K562 (cell line): ENCODE data around the gene ADAMTS15. TPM values are rescaled to one million over a fixed set of nuclear protein-coding genes. Genes with fewer than 3 reads are reported as not detected.

Experiments
- ATAC-seq: fragments of 200-7000 bp; cut with Tn5 transposase; 3 replicates; pipeline ENCODE4 v1.9.1; 2020; ENCODE audit warnings: moderate library complexity
- BruUV-seq: library from RNA; stranded (reverse); fragments of 400-500 nt; replicated peaks from 2 replicates; lab custom pipeline; 2021; lab: Mats Ljungman, UMichigan
- CTCF ChIA-PET: fragments of 300-600 bp; formaldehyde crosslinking; extraction: SDS; loops from one replicate; lab custom pipeline; 2021; ENCODE audit warnings: low intra/inter-chr PET ratio; lab: Yijun Ruan, JAX
- POLR2A ChIA-PET: fragments of 300-600, 350-650 bp; sonication (Branson Sonifier 250); formaldehyde crosslinking; extraction: SDS; loops from one replicate; lab custom pipeline; 2021; ENCODE audit warnings: antibody characterized with exemption, inconsistent platforms; lab: Yijun Ruan, JAX
- DNase-seq, 4 experiments: peaks; one replicate each; pipeline versions ENCODE4 v3.0.0 to v3.0.0-alpha.2; 2011 to 2018; ENCODE audit warnings: low spot score in 3 of 4, mixed read lengths in 3 of 4; ENCODE audit errors: extremely low read depth in 1 of 4
- FAIRE-seq: peaks from 2 replicates; lab custom pipeline; 2011; peaks lifted over from hg19 to GRCh38; lab: Jason Lieb, UNC
- H2AFZ ChIP-seq: 2 replicates; pipeline ENCODE4 v1.6.0; 2011; ENCODE audit warnings: low read depth, low read length, control low read depth, inconsistent platforms
- H3K27ac ChIP-seq: fragments of 200-600 bp; 3 replicates; pipeline ENCODE4 v1.8.0; 2011; ENCODE audit warnings: low read depth, mild to moderate bottlenecking, control low read depth, inconsistent platforms, low read length, moderate library complexity, mixed read lengths; ENCODE audit errors: extremely low read depth
- H3K27me3 ChIP-seq, 2 experiments: fragments of 300-600 bp in 1 of 2; 2 replicates in 1 of 2; 3 replicates in 1 of 2; pipeline versions ENCODE4 v1.6.0 to v1.8.0; 2011; ENCODE audit warnings: inconsistent platforms in 2 of 2, low read length in 2 of 2, mild to moderate bottlenecking in 1 of 2, mixed read lengths in 1 of 2, moderate library complexity in 1 of 2; ENCODE audit not compliant: control insufficient read depth in 2 of 2, insufficient read depth in 2 of 2
- H3K36me3 ChIP-seq: fragments of 300-600 bp; 3 replicates; pipeline ENCODE4 v1.8.0; 2011; ENCODE audit warnings: mild to moderate bottlenecking, low read length, inconsistent platforms; ENCODE audit not compliant: control insufficient read depth, insufficient read depth
- H3K4me1 ChIP-seq, 2 experiments: fragments of 200-600 bp in 1 of 2; replicated peaks in 1 of 2; 2 replicates in 1 of 2; 3 replicates in 1 of 2; pipeline versions ENCODE4 v1.5.1 to v1.8.0; 2011; ENCODE audit warnings: inconsistent platforms in 2 of 2, low read length in 2 of 2, mild to moderate bottlenecking in 1 of 2, mixed read lengths in 1 of 2, moderate library complexity in 1 of 2; ENCODE audit not compliant: control insufficient read depth in 2 of 2, insufficient read depth in 2 of 2
- H3K4me2 ChIP-seq: 2 replicates; pipeline ENCODE4 v1.6.1; 2011; ENCODE audit warnings: low read length, control low read depth, inconsistent platforms, mixed read lengths; ENCODE audit not compliant: insufficient read depth
- H3K4me3 ChIP-seq: fragments of 200-600 bp; sonication (generic), shearing (Covaris generic); 2 replicates; pipeline ENCODE4 v1.5.1; 2016; ENCODE audit warnings: control low read depth, inconsistent platforms
- H3K79me2 ChIP-seq: fragments of 200-600 bp; 3 replicates; pipeline ENCODE4 v1.8.0; 2011; ENCODE audit warnings: low read length, inconsistent platforms; ENCODE audit not compliant: control insufficient read depth, insufficient read depth
- H3K9ac ChIP-seq, 2 experiments: 2 replicates each; pipeline versions ENCODE4 v1.6.0 to v1.6.1; 2011; ENCODE audit warnings: low read depth in 2 of 2, low read length in 2 of 2, control low read depth in 1 of 2, inconsistent platforms in 1 of 2, mild to moderate bottlenecking in 1 of 2, mixed read lengths in 1 of 2; ENCODE audit not compliant: insufficient read depth in 1 of 2
- H3K9me1 ChIP-seq: one replicate; pipeline ENCODE4 v1.6.0; 2011; ENCODE audit warnings: inconsistent platforms, mild to moderate bottlenecking, low read length, moderate library complexity; ENCODE audit not compliant: control insufficient read depth, insufficient read depth
- H3K9me3 ChIP-seq: replicated peaks from 2 replicates; pipeline ENCODE4 v1.5.1; 2011; ENCODE audit warnings: low read depth, low read length, inconsistent platforms; ENCODE audit not compliant: control insufficient read depth, insufficient read depth
- H4K20me1 ChIP-seq: replicated peaks from 2 replicates; pipeline ENCODE4 v1.6.1; 2011; ENCODE audit warnings: low read length, inconsistent platforms, mixed read lengths; ENCODE audit not compliant: control insufficient read depth, insufficient read depth
- FOSL1 ChIP-seq: fragments of 200-800 bp; sonication (Bioruptor generic); conservative IDR thresholded peaks from 2 replicates; pipeline ENCODE4 v1.6.1; 2016; ENCODE audit warnings: missing genetic modification characterization, missing compliant biosample characterization
- L3MBTL2 ChIP-seq: fragments of 450-650 bp; IDR thresholded peaks from 2 replicates; pipeline ENCODE4 v1.6.1; 2016; ENCODE audit warnings: mild to moderate bottlenecking, moderate library complexity
- MEF2D ChIP-seq: conservative IDR thresholded peaks from 2 replicates; pipeline ENCODE4 v1.6.1; 2016; ENCODE audit warnings: low read depth, missing genetic modification characterization, missing compliant biosample characterization
- RBM34 ChIP-seq: fragments of 200-400 bp; formaldehyde crosslinking; IDR thresholded peaks from 2 replicates; pipeline ENCODE4 v1.6.1; 2018; ENCODE audit warnings: low read length, borderline replicate concordance; ENCODE audit not compliant: insufficient read depth
- TRIM28 ChIP-seq: fragments of 450-650 bp; IDR thresholded peaks from 2 replicates; pipeline ENCODE4 v1.6.1; 2017
- ZBTB2 ChIP-seq: fragments of 450-650 bp; IDR thresholded peaks from 2 replicates; pipeline ENCODE4 v1.6.1; 2016; ENCODE audit warnings: antibody characterized with exemption
- ZEB2 ChIP-seq: fragments of 450-650 bp; IDR thresholded peaks from 2 replicates; pipeline ENCODE4 v1.6.1; 2016
- ZNF644 ChIP-seq: fragments of 200-800 bp; sonication (Bioruptor generic); IDR thresholded peaks from 2 replicates; pipeline ENCODE4 v1.6.1; 2016; ENCODE audit warnings: low read depth, missing genetic modification characterization, missing compliant biosample characterization
- WGBS: fragments of 100-300 bp; shearing (Covaris generic); methylation state at CpG from one replicate; pipeline ENCODE4 v1.1.6; 2016; ENCODE audit warnings: low coverage, mixed read lengths; ENCODE audit not compliant: insufficient coverage; ENCODE audit errors: missing lambda C conversion rate; 5-methylcytosine and 5-hydroxymethylcytosine counted together
- in situ Hi-C: fragments of 300-500 bp; cut with MboI; formaldehyde crosslinking; loops from 4 replicates; pipeline ENCODE4 v1.15.0; 2018; ENCODE audit warnings: inconsistent platforms, mixed read lengths
- intact Hi-C: fragments of 100-400 bp; cut with micrococcal nuclease; formaldehyde crosslinking; loops from 2 replicates; pipeline ENCODE4 v1.14.2; 2022
- polyA plus RNA-seq, 8 experiments: library from polyadenylated mRNA; depleted of rRNA in 4 of 8; stranded (reverse) in 5 of 8; unstranded in 3 of 8; fragments of >200 nt; fragmentation: Nextera tagmentation in 2 of 8; fragmentation: Illumina TruSeq in 1 of 8; extraction: Ambion mirVana in 2 of 8; extraction: Trizol in 1 of 8; gene quantifications; 2 replicates each; pipeline versions ENCODE4 v1.2.1 to v1.2.3, GENCODE V29; 2011 to 2014; ENCODE audit warnings: inconsistent platforms in 1 of 8, missing spikeins in 1 of 8
- total RNA-seq, 7 experiments: library from RNA; depleted of rRNA in 6 of 7; stranded (reverse); fragments of >200 nt in 6 of 7; fragmentation: Illumina TruSeq in 2 of 7; extraction: Trizol in 2 of 7; gene quantifications; 2 replicates each; pipeline versions ENCODE4 v1.2.1 to v1.2.3, GENCODE V29; 2011 to 2021; ENCODE audit warnings: low replicate concordance in 1 of 7
- TF ChIP-seq, protein P1 (sequence below): fragments of 250-450 bp; sonication (Bioruptor Pico); IDR thresholded peaks from 2 replicates; pipeline ENCODE4 v1.5.0; 2021

The ADAMTS15 gene
- total and polyA plus RNA-seq, 9 of the 15 experiments (the other 6 are each of a cell fraction or from before 2014, with no cell fraction given), result 0.04 TPM; not detected in 8

GRCh38 chr11:130483124-130483523, 34.7 kb downstream of the ADAMTS15 start:
- POLR2A ChIA-PET, result interaction anchor here (0.6 kb wide), 1 partner anchor 312 kb away, joined by 3 read pairs; no protein-coding TSS in a partner anchor
- no peak overlapping the region for H3K4me2 ChIP-seq
- H2AFZ ChIP-seq, result no peak overlapping the region
- 4% methylated on average over 5 of the region's 5 CpGs for WGBS
- H3K27me3 ChIP-seq, result peaks cover 4 to 43% of the 10 kb centered on the region in 2 experiments; a peak in 3 of 5 replicates
- no peaks in the 10 kb centered on the region for H3K4me1 ChIP-seq
- H3K36me3 ChIP-seq, result no peaks in the 10 kb centered on the region
- no peak for ATAC-seq
- no peaks in the 10 kb centered on the region for H3K9me1 ChIP-seq
- CTCF ChIA-PET, result no interaction called here
- no peak for TF ChIP-seq ZNF644 (tag)
- TF ChIP-seq FOSL1 (tag), result no peak
- TF ChIP-seq, protein P1, sequence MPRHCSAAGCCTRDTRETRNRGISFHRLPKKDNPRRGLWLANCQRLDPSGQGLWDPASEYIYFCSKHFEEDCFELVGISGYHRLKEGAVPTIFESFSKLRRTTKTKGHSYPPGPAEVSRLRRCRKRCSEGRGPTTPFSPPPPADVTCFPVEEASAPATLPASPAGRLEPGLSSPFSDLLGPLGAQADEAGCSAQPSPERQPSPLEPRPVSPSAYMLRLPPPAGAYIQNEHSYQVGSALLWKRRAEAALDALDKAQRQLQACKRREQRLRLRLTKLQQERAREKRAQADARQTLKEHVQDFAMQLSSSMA (CRISPR knock-in tag), result no peak
- no peak for TF ChIP-seq MEF2D (tag)
- no peak for TF ChIP-seq RBM34
- TF ChIP-seq TRIM28, result no peak
- TF ChIP-seq ZBTB2, result no peak
- TF ChIP-seq ZEB2, result no peak
- no peak for TF ChIP-seq L3MBTL2
- TF ChIP-seq, all 486 proteins: peak for 0
- DNase-seq (peak in 3 of 4 experiments; percentile 2 to 4 (median 2)), FAIRE-seq (no peak)
- intact Hi-C loops, result no loop called here
- no peaks in the 10 kb centered on the region; the same call in 1 of the 2 replicates for H4K20me1 ChIP-seq
- H3K9ac ChIP-seq, result no peak overlapping the region
- H3K79me2 ChIP-seq, result no peaks in the 10 kb centered on the region
- in situ Hi-C loops, result no loop called here
- H3K27ac ChIP-seq, result no peak overlapping the region
- no peaks in the 10 kb centered on the region for H3K9me3 ChIP-seq
- no peak overlapping the region for H3K4me3 ChIP-seq
- no TSS peak for BruUV-seq
